DMS153 treated with DMSO at 0.1 percent for 48 hours (cell line): ENCODE results near the gene XKR7.

Source experiments
- DNase-seq: peaks from one replicate; lab custom pipeline; 2025; ENCODE audit not compliant: unreplicated experiment; lab: John Stamatoyannopoulos, UW

The XKR7 gene

GRCh38 chr20:31975874-31976273 is 7.9 kb downstream of the XKR7 start:
- DNase-seq = no peak

- no peak for DNase-seq
These were observed 9.1 kb downstream of the XKR7 start for GRCh38 chr20:31977080-31977479.

- no peak for DNase-seq
These were observed 11.9 kb downstream of the XKR7 start for GRCh38 chr20:31979713-31980426.

GRCh38 chr20:31981784-31982183 is 13.8 kb downstream of the XKR7 start:
- no peak for DNase-seq

DNA sequence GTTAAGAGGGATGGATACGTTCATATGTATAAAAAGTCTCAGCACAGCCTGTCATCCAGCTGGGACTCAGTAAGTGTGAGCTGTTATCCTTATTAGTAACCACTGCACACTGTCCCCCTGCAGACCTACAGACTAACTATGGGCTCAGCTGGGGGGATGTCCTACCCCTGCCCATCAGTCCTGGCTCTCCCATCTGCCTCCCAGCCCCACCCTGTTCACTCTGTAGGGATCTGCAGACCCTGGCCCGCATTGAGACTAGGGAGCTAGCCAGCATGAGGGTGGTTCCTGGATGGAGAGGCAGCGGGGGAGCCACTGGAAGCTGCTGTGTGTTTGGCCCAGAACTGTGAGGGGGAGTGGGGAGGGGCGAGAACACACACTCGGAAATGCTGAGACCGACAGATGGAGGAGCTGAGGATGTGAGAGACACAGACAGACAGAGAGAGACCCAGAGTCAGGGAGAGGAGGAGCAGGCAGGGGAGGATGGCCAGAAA is 17.1 kb downstream of the XKR7 start:
- DNase-seq = no peak

DNA sequence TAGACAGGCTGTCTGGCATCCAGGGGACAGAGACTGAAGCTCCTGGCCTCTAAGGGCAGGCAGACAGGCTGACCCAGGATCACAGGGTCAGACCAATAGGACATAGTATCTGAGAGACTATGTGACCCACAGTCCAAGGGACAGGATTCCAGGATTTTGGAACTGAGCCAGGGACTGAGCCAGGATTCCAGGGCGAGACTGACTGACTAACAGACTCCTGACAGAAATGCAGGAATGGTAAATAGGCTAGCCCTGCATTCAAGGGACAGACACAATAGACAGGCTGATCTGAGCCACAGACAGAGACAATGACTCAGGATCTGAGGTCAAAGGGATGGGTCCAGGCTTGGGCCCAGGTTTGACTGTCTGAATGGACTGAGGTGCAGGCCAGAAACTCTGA is 19.8 kb downstream of the XKR7 start:
- no peak for DNase-seq

GRCh38 chr20:31988430-31989015 is 20.6 kb downstream of the XKR7 start:
- DNase-seq = no peak

- no peak for DNase-seq
These were observed 21.2 kb downstream of the XKR7 start for GRCh38 chr20:31989030-31989645.

DNA sequence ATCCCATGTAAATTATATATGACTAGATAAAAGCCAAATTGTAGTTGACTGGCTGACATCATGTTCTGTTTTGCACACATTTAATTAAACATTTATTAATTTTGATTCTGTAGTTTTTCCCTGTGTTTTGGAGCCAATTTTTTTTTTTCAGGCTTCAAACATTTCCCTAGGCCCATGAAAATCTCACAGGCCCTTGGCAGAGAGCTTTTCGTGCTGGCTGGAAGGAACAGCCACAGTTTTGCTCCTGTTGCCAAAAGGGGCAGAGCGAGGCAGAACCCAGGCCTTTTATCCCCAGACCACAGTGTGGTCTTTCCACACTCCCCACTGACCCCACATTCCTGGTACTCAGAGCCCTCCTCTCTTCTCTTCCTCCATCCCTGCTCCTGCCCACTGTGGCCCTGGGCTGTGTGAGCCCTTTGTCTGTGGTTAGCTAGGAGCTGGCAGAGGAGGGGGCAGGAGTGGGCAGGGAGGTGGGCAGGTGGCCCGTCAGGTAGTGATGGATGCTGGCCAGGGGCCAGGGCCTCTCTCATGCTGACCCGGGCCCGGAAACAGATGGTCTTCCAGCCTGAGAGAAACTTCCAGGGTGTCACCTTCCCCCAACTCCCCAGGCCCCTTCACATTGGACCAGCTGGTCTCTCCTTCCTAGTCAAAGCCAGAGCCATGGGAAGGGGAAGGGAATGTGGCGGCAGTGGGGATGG is 22.8 kb downstream of the XKR7 start:
- DNase-seq = no peak

DNA sequence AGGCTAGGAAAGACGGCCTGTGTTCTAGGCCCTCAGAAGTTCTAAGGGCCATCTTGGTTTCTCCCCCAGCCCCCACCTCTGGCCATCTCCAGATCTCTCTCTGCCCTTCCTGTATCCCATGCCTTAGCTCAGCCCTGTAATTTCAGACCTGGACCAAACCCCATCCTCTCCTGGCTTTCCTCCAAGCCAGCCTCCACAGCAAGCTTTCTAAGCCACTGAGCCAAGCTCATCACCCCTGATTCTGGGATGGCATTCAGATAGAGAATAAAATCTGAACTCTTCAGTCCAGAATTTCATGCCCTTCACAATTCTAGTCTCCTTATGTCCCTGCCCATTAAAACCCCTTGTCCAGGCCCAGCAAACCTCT is 23.4 kb downstream of the XKR7 start:
- no peak for DNase-seq

GRCh38 chr20:31992086-31992485 is 24.1 kb downstream of the XKR7 start:
- no peak for DNase-seq

DNA sequence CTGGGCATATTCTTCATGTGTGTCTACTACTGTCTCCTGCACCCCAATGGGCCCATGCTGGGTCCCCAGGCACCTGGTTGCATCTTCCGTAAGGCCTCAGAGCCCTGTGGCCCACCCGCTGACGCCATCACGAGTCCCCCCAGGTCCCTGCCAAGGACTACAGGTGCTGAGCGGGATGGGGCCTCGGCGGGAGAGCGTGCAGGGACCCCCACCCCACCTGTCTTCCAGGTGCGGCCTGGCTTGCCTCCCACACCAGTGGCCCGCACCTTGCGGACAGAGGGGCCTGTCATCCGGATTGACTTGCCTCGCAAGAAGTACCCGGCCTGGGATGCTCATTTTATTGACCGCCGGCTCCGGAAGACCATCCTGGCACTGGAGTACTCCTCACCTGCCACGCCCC is 29.0 kb downstream of the XKR7 start:
- DNase-seq = no peak

- no peak for DNase-seq
These were observed 30.3 kb downstream of the XKR7 start for GRCh38 chr20:31998246-31998645.

DNA sequence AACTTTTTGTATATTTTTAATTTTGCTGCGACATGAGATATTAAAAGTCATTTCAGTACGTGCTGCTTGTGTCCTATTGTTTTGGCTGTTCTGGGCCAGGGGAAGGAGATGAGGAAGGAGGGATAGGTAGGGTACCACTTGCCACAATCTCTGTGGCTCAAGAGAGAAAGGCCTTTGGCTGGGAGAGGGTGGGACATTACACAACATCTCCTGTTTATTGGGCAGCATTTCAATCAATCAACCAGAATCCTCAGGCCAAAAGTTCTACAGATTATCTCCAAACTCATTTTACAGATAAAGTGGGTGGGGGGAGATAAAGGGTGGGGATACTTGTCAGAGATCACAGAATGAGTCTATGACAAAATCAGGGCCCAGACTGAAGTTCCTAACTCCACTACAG is 35.4 kb downstream of the XKR7 start:
- DNase-seq = no peak

DNA sequence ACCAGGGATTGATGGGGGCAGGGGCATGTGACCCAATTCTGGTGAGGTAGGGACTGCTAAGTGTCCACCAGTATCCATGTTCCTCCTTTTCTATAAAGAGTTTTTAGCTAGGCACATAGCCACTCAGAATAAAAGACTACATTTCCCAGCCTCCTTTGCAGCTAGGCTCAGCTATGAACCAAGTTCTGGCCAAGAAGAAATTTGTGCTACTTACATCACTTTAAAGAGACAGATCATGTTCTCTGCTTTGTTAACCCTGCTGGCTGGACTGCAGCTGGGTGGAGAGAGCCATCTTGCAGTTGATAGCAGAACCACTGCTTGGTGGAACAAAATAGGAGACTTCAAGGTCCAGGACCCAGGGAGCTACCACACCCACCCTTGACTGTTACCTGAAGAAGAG is 37.0 kb downstream of the XKR7 start:
- DNase-seq = no peak

GRCh38 chr20:32006053-32006452 is 38.1 kb downstream of the XKR7 start:
- no peak for DNase-seq

GRCh38 chr20:32006841-32007786 is 39.2 kb downstream of the XKR7 start:
- peak; percentile 51 for DNase-seq

GRCh38 chr20:32007787-32008616 is 40.1 kb downstream of the XKR7 start:
- peak; percentile 47 for DNase-seq

- no peak for DNase-seq
These were observed 41.6 kb downstream of the XKR7 start for GRCh38 chr20:32009564-32009963.

DNA sequence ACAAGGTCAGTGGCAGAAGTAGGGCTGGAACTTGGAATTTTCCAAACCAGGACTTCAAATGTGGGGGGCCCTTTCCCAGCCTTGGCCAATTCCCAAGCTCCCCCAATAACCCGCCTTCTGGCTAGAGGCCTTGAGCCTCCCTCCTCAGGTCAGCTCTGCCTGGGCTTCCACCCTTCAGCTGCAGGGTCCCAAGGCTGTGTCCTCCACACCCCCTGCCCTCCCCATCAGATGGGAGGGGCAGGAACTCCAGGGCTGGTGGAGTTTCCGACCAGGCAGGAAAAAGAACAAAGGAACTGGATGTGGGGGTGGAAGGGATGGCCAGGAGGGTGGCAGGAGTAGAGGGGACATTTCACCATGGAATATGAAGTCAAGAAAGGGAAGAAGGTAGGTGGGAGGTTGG is 42.1 kb downstream of the XKR7 start, which contains the start of gene CCM2L:
CCM2L (plus strand) TSS at position 338 of the 400 bp plus-strand sequence; CDS start at position 355, 17 bp downstream.
- no peak for DNase-seq
